GM12872 (cell line): Measurements from ENCODE around the gene CDH18.

Experiments used
- TF ChIP-seq, protein P1 (sequence below): IDR thresholded peaks from 3 replicates; pipeline ENCODE4 v1.5.1; 2011; ENCODE audit warnings: low read depth, mild to moderate bottlenecking, low read length, moderate library complexity; ENCODE audit not compliant: insufficient read depth

The CDH18 gene

GRCh38 chr5:19978476-19978875 lies 9.5 kb downstream of the CDH18 start:
- TF ChIP-seq, protein P1, sequence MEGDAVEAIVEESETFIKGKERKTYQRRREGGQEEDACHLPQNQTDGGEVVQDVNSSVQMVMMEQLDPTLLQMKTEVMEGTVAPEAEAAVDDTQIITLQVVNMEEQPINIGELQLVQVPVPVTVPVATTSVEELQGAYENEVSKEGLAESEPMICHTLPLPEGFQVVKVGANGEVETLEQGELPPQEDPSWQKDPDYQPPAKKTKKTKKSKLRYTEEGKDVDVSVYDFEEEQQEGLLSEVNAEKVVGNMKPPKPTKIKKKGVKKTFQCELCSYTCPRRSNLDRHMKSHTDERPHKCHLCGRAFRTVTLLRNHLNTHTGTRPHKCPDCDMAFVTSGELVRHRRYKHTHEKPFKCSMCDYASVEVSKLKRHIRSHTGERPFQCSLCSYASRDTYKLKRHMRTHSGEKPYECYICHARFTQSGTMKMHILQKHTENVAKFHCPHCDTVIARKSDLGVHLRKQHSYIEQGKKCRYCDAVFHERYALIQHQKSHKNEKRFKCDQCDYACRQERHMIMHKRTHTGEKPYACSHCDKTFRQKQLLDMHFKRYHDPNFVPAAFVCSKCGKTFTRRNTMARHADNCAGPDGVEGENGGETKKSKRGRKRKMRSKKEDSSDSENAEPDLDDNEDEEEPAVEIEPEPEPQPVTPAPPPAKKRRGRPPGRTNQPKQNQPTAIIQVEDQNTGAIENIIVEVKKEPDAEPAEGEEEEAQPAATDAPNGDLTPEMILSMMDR: no peak

GRCh38 chr5:19977099-19977498 lies 10.9 kb downstream of the CDH18 start:
- TF ChIP-seq, protein P1: no peak

DNA sequence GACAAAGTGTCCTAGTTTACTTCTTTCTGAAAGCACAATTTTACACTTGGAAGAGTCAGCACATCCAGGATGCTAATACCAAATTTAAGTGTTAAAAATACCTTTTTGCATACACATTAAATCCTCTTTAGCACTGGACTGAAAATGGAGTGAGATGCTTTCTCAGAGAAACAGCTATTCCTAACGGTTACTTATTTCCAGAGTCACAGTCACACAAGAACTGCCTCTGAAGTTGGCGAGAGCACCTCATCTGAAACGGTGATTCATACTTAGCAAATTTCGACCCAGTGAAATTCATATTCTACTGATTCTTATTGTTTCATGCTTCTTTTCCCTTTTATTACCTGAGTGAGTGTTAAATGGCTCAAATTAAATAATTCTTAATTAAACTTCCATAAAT lies 12.2 kb downstream of the CDH18 start:
- TF ChIP-seq, protein P1: no peak

DNA sequence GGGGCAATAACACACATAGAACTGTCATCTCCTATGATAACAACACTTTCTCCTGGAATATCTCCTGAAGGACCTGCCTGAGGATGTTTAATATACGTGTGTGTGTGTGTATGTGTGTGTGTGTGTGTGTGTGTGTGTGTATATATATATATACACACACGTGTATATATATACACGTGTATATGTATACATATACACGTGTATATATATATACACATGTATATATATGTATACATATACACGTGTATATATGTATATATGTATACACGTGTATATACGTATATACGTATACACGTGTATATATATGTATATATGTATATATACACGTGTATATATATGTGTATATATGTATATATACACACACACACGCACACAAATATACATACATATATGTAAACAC lies 27.5 kb downstream of the CDH18 start:
- TF ChIP-seq, protein P1: no peak

DNA sequence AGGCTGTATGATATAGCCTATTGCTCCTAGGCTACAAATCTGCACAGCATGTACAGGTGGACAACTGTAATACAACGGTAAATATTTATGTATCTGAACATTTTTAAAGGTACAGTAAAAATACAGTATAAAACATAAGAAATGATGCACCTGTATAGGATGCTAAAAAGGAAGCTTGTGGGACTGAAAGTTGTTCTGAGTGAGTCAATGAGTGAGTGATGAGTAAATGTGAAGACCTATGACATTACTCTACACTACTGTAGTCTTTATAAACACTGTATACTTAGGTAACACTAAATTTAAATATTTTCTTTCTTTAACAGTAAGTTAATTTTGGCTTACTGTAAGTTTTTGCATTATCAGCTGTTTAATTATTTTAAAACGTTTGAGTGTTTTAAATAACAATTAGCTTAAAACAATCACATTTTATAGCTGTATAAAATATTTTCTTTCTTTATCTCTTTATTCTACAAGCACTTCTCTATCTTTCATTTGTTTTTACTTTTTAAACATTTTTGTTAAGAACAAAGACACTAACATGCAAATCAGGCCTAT lies 28.1 kb downstream of the CDH18 start:
- TF ChIP-seq, protein P1: no peak

DNA sequence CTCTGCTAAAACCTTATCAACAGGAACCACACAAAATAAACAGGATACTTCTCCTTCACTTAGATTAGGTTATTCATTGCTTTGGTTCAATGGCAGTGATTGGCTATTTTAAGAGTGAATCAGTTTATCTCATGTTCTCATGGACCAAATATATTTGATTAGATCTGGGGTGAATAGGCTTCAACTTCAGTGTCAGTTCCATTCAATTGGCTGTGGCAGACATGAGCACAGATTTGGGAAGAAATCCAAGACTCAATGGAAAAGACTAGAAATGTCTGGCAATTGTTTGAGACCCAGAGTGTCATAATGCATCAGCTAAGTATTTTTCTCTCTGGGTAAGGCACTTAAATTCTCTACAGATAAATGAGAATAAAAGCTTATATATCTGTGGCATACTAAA lies 37.1 kb downstream of the CDH18 start:
- TF ChIP-seq, protein P1: no peak

- TF ChIP-seq, protein P1: no peak
These were observed 47.8 kb downstream of the CDH18 start for GRCh38 chr5:19940192-19940591.

DNA sequence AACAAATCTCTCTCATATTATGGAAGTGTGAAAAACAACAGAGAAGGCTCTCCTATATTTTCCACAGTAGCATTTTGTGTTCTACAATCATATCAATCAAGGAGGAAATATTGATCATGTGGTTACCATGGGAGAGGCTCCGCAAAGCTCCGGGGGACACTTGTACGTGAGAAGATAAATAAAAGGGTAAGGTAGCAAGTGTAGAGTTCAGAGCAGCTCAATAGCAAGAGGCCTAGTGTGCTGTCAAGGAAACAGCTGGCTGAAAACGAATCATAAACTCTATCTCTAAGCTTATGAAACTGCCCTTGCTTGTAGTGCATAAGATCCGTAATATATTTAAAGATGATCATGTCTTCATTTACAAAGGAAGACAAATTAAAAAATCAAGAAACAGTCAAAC lies 57.5 kb downstream of the CDH18 start:
- TF ChIP-seq, protein P1: no peak
